ENCODE results near the gene NDUFS6. TPM values are rescaled to one million over a fixed set of nuclear protein-coding genes. Genes with fewer than 3 reads are reported as not detected.

NDUFS6 gene
- total and polyA plus RNA-seq, 2 of the 8 experiments (the other 6 are each of a cell fraction or from before 2014, with no cell fraction given): 72.7 to 191 TPM

DNA sequence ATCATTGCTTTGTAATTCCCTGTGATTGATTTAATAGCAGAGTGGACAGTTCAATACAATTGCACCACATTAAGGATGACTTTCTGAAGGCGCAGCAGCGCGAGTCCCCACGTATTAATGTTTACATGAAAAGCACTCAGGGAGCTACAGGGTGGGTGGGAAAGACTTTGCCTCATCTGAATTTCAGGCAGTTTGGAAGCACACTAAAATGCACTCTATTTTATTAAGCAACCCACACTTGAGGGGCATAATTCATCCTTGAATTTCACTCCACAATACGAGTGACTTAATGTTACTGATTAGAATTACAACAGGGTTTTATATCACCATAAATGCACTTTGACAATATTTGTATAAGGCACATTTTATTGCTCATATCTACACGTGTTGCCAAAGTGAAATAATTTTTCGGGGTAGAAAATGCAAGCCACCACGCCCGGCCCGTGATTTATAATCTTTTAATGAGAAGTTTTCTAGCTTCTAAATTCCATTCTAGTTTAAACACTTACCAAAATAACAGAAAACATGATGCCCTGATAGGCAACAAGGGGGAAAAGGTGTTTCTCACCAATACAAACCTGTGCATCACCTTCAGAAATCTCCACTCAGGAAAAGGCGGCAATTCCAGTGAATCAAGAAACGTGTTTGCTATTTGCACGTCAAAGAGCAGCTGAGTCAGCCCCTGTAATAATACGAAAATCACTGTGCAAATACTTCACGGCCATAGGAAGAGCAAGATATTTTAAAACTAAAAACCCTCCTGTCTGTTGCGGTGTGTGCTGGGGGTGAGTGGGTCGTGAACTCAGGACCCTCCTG is 41.0 kb downstream of the NDUFS6 start:
- Histone ChIP-seq H2AFZ (ENCODE audit: low read length) (no peak overlapping the region), H2AK5ac (ENCODE audit: low read depth, low read length) (no peak overlapping the region), H3K4ac (replicated peaks; ENCODE audit: insufficient read length, low read depth, low read length) (no peak overlapping the region), H3K79me1 (ENCODE audit: low read depth, low read length) (no peaks in the 10 kb centered on the region), H3K4me2 (ENCODE audit: insufficient read depth in 1 of 2, low read depth in 2 of 2, low read length in 2 of 2) (no peak overlapping the region), H2BK20ac (ENCODE audit: low read length) (no peak overlapping the region), H3K79me2 (ENCODE audit: control insufficient read depth in 1 of 2, insufficient read depth in 2 of 2, low read length in 2 of 2) (no peaks in the 10 kb centered on the region), H3K23ac (ENCODE audit: insufficient read length) (no peak overlapping the region), H3K36me3 (ENCODE audit: control insufficient read depth in 2 of 4, insufficient read depth in 4 of 4, low read length in 3 of 4) (no peaks in the 10 kb centered on the region), H4K91ac (replicated peaks; ENCODE audit: insufficient read length, low read length) (no peak overlapping the region), H2BK5ac (ENCODE audit: low read depth, low read length) (no peak overlapping the region), H2BK120ac (replicated peaks; ENCODE audit: low read depth, low read length) (no peak overlapping the region), H3K14ac (ENCODE audit: insufficient read length) (no peak overlapping the region), H4K20me1 (replicated peaks in 1 of 2; ENCODE audit: control insufficient read depth in 1 of 2, insufficient read depth in 2 of 2, low read length in 2 of 2) (no peaks in the 10 kb centered on the region), H2BK15ac (ENCODE audit: low read length) (no peak overlapping the region), H3K23me2 (ENCODE audit: low read depth, low read length) (no peaks in the 10 kb centered on the region; the same call in 1 of the 2 replicates), H3K18ac (ENCODE audit: extremely low read depth, low read length) (no peak overlapping the region), H3K27me3 (replicated peaks in 1 of 4; ENCODE audit: control insufficient read depth in 3 of 4, extremely low read depth in 1 of 4, insufficient read depth in 3 of 4, low read length in 3 of 4) (peaks cover 0 to 5% (median 1%) of the 10 kb centered on the region in 4 experiments; a peak in 3 of 7 replicates), H3K4me1 (replicated peaks in 1 of 4; ENCODE audit: control insufficient read depth in 3 of 4, insufficient read depth in 4 of 4, low read length in 3 of 4) (peaks cover 0 to 8% (median under 1%) of the 10 kb centered on the region in 4 experiments; a peak in 3 of 7 replicates), H3K9me3 (ENCODE audit: insufficient read depth in 2 of 2, low read depth in 1 of 2, low read length in 1 of 2) (no peaks in the 10 kb centered on the region), H3K9ac (replicated peaks in 1 of 4; ENCODE audit: extremely low read depth in 1 of 4, low read depth in 3 of 4, low read length in 3 of 4) (no peak overlapping the region), H3K56ac (replicated peaks; ENCODE audit: insufficient read length, low read depth, low read length) (no peak overlapping the region), H3K4me3 (ENCODE audit: extremely low read depth in 1 of 4, insufficient read depth in 2 of 4, low read depth in 3 of 4, low read length in 4 of 4) (no peak overlapping the region), H3K27ac (ENCODE audit: low read depth, low read length) (no peak overlapping the region), H4K5ac (ENCODE audit: insufficient read length, low read depth, low read length) (no peak overlapping the region), H4K8ac (ENCODE audit: extremely low read depth, insufficient read depth, low read length) (no peak overlapping the region), H2BK12ac (ENCODE audit: low read depth, low read length) (no peak overlapping the region)
- ChIA-PET CTCF (ENCODE audit: partially characterized antibody) (no interaction called here), POLR2A (ENCODE audit: partially characterized antibody) (no interaction called here)
- WGBS, 2 experiments (ENCODE audit: extremely low coverage in 1 of 2, insufficient coverage in 1 of 2, insufficient read length in 1 of 2, insufficient replicate concordance in 2 of 2, low coverage in 1 of 2, low lambda C conversion rate in 2 of 2, missing lambda C conversion rate in 1 of 2): 86% methylated on average over 17 of the region's 17 CpGs; no CpG with 5 or more reads in 1 of the 2 experiments
- FAIRE-seq (no peak), DNase-seq (ENCODE audit: low read depth in 1 of 2, low spot score in 2 of 2) (no peak)
- TF ChIP-seq, protein P1, sequence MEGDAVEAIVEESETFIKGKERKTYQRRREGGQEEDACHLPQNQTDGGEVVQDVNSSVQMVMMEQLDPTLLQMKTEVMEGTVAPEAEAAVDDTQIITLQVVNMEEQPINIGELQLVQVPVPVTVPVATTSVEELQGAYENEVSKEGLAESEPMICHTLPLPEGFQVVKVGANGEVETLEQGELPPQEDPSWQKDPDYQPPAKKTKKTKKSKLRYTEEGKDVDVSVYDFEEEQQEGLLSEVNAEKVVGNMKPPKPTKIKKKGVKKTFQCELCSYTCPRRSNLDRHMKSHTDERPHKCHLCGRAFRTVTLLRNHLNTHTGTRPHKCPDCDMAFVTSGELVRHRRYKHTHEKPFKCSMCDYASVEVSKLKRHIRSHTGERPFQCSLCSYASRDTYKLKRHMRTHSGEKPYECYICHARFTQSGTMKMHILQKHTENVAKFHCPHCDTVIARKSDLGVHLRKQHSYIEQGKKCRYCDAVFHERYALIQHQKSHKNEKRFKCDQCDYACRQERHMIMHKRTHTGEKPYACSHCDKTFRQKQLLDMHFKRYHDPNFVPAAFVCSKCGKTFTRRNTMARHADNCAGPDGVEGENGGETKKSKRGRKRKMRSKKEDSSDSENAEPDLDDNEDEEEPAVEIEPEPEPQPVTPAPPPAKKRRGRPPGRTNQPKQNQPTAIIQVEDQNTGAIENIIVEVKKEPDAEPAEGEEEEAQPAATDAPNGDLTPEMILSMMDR (IDR thresholded peaks at IDR 0.05; ENCODE audit: control extremely low read depth in 1 of 3, insufficient read depth in 1 of 3, low read depth in 1 of 3, low read length in 3 of 3): no peak
- TF ChIP-seq, protein P2, sequence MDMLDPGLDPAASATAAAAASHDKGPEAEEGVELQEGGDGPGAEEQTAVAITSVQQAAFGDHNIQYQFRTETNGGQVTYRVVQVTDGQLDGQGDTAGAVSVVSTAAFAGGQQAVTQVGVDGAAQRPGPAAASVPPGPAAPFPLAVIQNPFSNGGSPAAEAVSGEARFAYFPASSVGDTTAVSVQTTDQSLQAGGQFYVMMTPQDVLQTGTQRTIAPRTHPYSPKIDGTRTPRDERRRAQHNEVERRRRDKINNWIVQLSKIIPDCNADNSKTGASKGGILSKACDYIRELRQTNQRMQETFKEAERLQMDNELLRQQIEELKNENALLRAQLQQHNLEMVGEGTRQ (IDR thresholded peaks at IDR 0.05; ENCODE audit: low read length): no peak
- TF ChIP-seq MAFK (IDR thresholded peaks at IDR 0.05; ENCODE audit: low read depth, low read length) (no peak), RAD21 (IDR thresholded peaks at IDR 0.05 in 1 of 2, conservative IDR thresholded peaks at IDR 0.05 in 1 of 2; ENCODE audit: low read depth in 2 of 2, low read length in 2 of 2) (no peak), CHD1 (IDR thresholded peaks at IDR 0.05; ENCODE audit: low read depth, low read length) (no peak), SIRT6 (IDR thresholded peaks at IDR 0.05; ENCODE audit: low read length) (no peak), SP1 (IDR thresholded peaks at IDR 0.05; ENCODE audit: low read depth, low read length) (no peak), SIX5 (IDR thresholded peaks at IDR 0.05; ENCODE audit: low read depth, low read length) (no peak), PHF8 (conservative IDR thresholded peaks at IDR 0.05; ENCODE audit: low read depth, low read length) (no peak)
